Omental fat pad (tissue), 4 donors: Measurements from ENCODE around the gene MTCP1. TPM values are rescaled to one million over a fixed set of nuclear protein-coding genes. Genes with fewer than 3 reads are reported as not detected.
A peak's percentile ranks its signal among the peaks of the same experiment; 100 is the strongest.

Source experiments
- ATAC-seq: fragments of 150-250 bp; one replicate; pipeline ENCODE4 v1.9.1; 2016; ENCODE audit warnings: mild to moderate bottlenecking, moderate library complexity; ENCODE audit not compliant: low FRiP score
- DNase-seq: peaks from one replicate; pipeline ENCODE4 v3.0.0-alpha.2; 2019; ENCODE audit warnings: low spot score
- total RNA-seq, 4 donors: library from RNA; depleted of rRNA; stranded (reverse); fragments of >200 nt; gene quantifications; one replicate each; pipeline ENCODE4 v1.1.0, GENCODE V29; 2016
- TF ChIP-seq, protein P1 (sequence below), 3 donors: fragments of 450-650 bp; IDR thresholded peaks; one replicate each; pipeline ENCODE4 v1.5.1; 2016 to 2017; ENCODE audit warnings: antibody characterized with exemption in 3 of 3, mild to moderate bottlenecking in 3 of 3, moderate library complexity in 2 of 3

MTCP1 gene
- total RNA-seq: 1 to 10 TPM in 2 of 4 donors, under 1 TPM in 2; 0.74 to 3.5 (median 1.9) TPM

GRCh38 chrX:155070975-155071693 lies at the start of gene MTCP1, which contains the start of the genes BRCC3 and CMC4:
TSS of gene MTCP1 (minus strand) at chrX:155071136. CDS start at chrX:155066010, 5,126 bp downstream.
TSS of gene BRCC3 (plus strand) at chrX:155071508. CDS start at chrX:155071528, 20 bp downstream.
TSS of gene CMC4 (minus strand) at chrX:155071136. CDS start at chrX:155064023, 7,113 bp downstream.
- TF ChIP-seq, protein P1, sequence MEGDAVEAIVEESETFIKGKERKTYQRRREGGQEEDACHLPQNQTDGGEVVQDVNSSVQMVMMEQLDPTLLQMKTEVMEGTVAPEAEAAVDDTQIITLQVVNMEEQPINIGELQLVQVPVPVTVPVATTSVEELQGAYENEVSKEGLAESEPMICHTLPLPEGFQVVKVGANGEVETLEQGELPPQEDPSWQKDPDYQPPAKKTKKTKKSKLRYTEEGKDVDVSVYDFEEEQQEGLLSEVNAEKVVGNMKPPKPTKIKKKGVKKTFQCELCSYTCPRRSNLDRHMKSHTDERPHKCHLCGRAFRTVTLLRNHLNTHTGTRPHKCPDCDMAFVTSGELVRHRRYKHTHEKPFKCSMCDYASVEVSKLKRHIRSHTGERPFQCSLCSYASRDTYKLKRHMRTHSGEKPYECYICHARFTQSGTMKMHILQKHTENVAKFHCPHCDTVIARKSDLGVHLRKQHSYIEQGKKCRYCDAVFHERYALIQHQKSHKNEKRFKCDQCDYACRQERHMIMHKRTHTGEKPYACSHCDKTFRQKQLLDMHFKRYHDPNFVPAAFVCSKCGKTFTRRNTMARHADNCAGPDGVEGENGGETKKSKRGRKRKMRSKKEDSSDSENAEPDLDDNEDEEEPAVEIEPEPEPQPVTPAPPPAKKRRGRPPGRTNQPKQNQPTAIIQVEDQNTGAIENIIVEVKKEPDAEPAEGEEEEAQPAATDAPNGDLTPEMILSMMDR (IDR thresholded peaks at IDR 0.05): no peak
- no peak for DNase-seq
- ATAC-seq: peak; percentile 89

GRCh38 chrX:155115174-155115819 lies 44.4 kb upstream of the MTCP1 start:
- TF ChIP-seq, protein P1 (IDR thresholded peaks at IDR 0.05): no peak
- DNase-seq: no peak
- ATAC-seq: no peak

- DNase-seq (no peak), ATAC-seq (no peak)
- TF ChIP-seq, protein P1 (IDR thresholded peaks at IDR 0.05): no peak
These were observed 42.2 kb upstream of the MTCP1 start for GRCh38 chrX:155113097-155113496.

GRCh38 chrX:155112171-155112570 lies 41.2 kb upstream of the MTCP1 start:
- ATAC-seq (no peak), DNase-seq (no peak)
- TF ChIP-seq, protein P1 (IDR thresholded peaks at IDR 0.05): no peak

DNA sequence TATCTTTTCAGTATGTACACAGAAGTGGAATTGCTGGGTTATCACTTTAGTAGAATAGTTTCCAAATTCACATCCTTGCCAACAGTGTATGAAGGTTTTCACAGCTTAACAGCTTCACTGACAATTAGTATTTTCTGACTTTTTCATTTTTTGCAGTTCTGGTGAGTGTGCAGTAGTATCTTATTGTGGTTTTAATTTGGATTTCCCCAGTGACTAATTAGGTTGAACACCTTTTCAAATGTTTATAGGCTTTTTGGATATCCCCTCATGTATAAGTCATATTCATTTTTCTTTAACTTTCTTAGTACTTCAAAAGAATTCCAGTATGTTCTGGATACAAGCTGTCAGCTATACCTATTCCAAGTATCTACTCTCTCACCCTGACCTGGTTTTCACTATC lies 37.5 kb upstream of the MTCP1 start:
- DNase-seq: no peak
- ATAC-seq: no peak
- TF ChIP-seq, protein P1 (IDR thresholded peaks at IDR 0.05): no peak

DNA sequence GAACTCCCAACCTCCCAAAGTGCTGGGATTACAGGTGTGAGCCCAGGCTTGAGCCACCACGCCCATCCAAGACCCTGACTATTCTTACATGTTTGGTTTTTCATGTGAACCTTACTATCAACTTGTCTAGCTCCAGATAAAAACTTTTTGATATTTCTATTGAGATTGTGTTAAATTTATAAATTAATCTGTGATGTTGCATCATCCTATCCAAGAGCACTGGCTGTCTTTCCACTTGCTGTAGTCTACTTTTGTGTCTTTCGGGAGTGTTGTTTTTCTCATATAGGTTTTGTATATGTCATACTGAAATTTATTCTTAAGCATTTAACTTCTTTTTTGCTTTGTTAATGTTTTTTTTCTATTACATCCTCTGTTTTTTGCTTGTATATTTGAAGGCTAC lies 35.0 kb upstream of the MTCP1 start:
- TF ChIP-seq, protein P1 (IDR thresholded peaks at IDR 0.05): no peak
- DNase-seq (no peak), ATAC-seq (no peak)
